GM20000 (cell line): ENCODE data around the gene OR10G3.

ENCODE experiments used
- DNase-seq: peaks from one replicate; pipeline ENCODE4 v3.0.0; 2012; ENCODE audit warnings: low spot score
- TF ChIP-seq, protein P1 (sequence below): IDR thresholded peaks from 2 replicates; pipeline ENCODE4 v1.5.1; 2012; ENCODE audit warnings: mild to moderate bottlenecking, control low read depth; ENCODE audit errors: extremely low read depth, missing control alignments

Gene OR10G3

DNA sequence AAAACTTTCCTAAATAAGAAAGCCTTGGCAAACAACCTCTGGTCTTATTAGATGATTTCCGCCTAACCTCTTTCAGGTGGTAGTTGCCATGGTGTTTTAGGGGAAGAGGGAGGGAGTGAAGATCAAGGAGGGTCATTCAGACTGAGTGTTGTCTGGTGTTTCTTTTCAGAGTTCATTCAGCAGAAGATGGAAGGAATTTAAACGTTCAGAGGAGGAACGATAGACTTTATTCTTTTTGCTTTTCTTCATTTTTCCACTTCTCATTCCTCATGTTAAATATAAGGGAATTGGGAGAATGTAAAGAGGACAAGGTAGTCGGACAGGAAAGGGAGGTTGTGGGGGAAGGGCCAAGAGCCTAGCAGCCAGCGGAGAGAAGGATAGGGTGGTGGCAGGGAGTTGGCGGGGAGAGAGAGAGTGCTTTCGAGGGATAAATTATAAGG, 36.3 kb downstream of the OR10G3 start:
- TF ChIP-seq, protein P1, sequence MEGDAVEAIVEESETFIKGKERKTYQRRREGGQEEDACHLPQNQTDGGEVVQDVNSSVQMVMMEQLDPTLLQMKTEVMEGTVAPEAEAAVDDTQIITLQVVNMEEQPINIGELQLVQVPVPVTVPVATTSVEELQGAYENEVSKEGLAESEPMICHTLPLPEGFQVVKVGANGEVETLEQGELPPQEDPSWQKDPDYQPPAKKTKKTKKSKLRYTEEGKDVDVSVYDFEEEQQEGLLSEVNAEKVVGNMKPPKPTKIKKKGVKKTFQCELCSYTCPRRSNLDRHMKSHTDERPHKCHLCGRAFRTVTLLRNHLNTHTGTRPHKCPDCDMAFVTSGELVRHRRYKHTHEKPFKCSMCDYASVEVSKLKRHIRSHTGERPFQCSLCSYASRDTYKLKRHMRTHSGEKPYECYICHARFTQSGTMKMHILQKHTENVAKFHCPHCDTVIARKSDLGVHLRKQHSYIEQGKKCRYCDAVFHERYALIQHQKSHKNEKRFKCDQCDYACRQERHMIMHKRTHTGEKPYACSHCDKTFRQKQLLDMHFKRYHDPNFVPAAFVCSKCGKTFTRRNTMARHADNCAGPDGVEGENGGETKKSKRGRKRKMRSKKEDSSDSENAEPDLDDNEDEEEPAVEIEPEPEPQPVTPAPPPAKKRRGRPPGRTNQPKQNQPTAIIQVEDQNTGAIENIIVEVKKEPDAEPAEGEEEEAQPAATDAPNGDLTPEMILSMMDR: no peak
- DNase-seq: no peak

DNA sequence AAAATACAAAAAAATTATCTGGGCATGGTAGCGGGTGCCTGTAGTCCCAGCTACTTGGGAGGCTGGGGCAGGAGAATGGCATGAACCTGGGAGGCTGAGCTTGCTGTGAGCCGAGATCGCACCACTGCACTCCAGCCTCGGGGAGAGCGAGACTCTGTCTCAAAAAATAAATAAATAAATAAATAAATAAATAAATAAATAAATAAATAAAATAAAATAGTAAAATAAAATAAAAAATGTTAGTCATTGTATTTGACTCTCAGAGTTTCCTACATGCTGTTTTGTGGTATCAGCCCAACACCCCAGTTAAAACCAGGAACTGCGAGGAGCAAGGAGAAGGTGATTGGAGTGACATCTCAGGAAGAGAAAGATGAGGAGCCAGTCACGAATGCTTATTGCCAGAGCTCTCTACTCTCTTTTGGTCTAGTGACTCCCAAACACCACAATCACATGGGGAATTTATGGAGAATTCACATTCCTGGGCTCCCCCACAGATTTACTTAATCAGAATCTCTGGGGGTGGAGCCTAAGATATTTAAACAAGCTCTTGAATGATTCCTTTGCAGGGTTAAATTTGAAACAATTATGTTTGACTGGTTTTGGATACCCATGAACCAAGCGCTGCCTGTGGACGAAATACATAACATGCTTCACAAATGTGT, 38.3 kb downstream of the OR10G3 start:
- DNase-seq: no peak
- TF ChIP-seq, protein P1: no peak

DNA sequence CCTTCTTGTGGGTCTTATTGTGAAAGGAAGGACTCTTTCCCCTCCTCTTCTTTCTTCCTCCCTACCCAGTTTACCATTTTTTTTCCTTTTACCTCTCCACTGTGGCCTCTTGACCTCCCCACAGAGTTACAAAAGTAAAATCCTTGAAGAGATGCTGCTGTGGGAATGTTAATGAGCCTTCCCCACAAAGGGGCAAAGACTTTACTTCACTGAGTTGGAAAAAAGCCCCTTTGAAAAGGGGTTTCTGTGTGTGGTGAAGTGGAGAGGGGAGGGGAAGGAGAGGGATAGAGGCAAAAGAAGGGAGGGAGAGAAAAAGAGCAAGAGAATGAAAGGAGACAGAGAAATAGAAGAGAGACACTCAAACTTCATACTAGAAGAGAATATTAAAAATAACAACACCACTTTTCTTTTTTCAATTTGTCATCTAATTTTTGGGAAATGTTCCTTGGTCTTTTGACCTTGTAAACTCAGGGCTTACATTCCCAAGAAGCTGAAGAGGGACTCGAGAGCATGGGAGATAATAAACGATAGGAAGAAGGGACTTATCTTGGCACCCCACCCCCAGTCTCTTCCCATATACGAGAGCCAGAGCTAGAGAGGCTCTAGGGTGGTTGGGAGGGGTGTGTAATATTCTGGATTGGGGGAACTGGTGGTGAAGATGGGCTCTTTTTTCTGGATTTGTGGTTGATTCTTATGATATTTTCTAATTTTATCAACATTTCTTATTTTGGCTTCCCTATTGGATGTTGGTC, 40.5 kb downstream of the OR10G3 start:
- DNase-seq: no peak
- TF ChIP-seq, protein P1: no peak

DNA sequence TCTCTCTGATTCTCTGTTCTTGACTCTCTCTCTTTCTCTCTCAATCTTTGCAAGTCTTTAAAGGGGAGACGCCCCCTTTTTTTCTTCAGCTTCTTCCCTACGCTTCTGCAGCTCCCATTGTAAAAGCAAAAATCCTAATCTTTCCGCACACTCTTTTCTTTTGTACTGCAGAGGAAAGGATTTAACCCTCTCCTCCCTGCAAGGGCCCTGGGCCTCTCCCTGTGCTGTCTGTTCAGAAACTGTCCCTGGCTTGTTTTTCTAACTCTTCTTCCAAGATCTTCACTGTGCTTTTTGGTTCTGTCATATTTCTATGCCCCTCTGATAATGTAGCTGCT, 42.8 kb downstream of the OR10G3 start:
- TF ChIP-seq, protein P1: no peak
- DNase-seq: no peak

DNA sequence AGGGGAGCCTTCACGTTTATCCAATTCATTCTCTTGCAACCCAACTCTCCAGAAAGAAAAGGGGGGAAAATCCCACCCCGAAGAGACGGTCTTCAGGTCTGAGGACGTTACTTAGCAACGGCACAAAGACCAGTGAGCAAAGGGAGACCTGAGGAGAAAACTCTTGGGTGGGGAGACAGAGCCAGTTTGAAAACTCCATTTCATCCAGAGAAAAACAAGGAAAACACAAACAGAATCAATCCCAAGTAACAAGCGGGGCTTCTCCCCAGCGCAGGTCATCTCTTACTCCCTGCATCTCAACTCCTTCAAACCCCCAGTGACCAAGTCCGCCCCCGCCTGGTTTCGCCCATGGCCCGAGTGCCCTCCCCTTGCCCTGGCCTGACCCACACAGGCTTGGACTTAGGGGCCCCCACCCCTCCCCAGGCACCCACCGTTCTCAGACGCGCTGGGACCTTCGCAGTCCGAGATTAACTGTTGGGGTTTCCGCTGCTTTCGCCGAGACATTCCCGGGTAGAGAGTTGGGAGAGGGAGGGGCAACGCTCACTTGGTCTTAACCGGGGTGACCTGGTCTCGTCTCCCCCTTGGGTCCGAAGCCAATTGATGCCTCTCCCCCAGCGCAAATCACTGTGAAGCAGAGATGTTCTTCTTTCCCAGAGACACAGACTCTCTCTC, 43.3 kb downstream of the OR10G3 start:
- TF ChIP-seq, protein P1: no peak

DNA sequence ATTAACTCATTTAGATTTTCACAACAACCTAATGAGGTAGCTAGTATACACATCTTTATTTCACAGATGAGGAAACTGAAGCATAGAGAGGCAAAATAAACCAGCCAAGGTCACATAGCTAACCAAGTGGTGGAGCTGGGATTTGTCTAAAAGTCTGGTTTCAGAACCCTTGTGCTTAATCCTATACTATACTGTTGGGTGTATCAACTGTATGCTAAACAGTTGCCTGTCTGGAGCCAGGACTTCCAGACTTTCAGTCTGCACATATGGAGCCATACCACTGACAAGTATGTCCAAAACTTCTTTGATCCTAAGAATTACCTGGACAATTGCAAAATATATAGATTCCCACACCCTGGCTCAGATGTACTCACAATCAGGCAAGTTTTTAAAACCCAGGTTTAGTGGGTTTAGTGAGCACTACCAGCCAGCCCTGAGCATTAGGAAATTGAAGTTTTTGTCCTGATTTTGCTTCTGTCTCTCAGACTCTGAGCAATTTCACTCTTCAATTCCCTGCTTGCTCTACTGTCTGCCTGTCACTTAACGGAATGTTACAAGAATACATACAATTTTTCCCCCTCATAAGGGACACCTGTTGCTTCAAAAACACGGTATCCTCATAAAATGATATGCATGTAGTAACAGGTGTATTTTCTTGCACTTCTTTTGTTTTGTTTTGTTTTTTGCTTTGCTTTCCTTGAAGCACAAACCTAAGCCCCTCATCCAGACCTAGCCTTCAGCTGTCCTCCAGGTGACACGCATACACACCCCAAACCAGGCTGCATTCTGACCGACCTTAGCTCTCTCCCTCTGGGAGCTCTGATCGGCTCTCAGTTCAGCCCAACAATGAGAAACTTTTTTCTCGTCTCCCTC, 44.1 kb downstream of the OR10G3 start:
- TF ChIP-seq, protein P1: no peak
- no peak for DNase-seq

More for the DNA sequence above, 43.3 kb downstream of the OR10G3 start:
- no peak for DNase-seq
